GM21381 (cell line): Measurements from ENCODE around the gene CYS1.
A peak's percentile ranks its signal among the peaks of the same experiment; 100 is the strongest.
"Not testable (repeated sequence)": the region's sequence is repeated elsewhere in the genome, so short reads cannot be mapped to it uniquely, and the experiment has no call there.

ENCODE experiments used
- ATAC-seq: cut with Tn5 transposase; IDR thresholded peaks from one replicate; pipeline ENCODE4 v1.9.1; 2021; ENCODE audit warnings: mild to moderate bottlenecking, moderate library complexity; ENCODE audit not compliant: unreplicated experiment

The CYS1 gene, protein sequence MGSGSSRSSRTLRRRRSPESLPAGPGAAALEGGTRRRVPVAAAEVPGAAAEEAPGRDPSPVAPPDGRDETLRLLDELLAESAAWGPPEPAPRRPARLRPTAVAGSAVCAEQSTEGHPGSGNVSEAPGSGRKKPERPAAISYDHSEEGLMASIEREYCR

GRCh38 chr2:10079870-10080535 lies at the start of gene CYS1:
CYS1 (minus strand) TSS chr2:10080411; CDS start chr2:10080223, 188 bp downstream.
- ATAC-seq, result peak; percentile 39

GRCh38 chr2:10129490-10129889 lies 49.3 kb upstream of the CYS1 start:
- no peak for ATAC-seq

- ATAC-seq, result no peak
These were observed 48.2 kb upstream of the CYS1 start for GRCh38 chr2:10128420-10128819.

- ATAC-seq, result no peak
These were observed 46.4 kb upstream of the CYS1 start for GRCh38 chr2:10126632-10127026.

DNA sequence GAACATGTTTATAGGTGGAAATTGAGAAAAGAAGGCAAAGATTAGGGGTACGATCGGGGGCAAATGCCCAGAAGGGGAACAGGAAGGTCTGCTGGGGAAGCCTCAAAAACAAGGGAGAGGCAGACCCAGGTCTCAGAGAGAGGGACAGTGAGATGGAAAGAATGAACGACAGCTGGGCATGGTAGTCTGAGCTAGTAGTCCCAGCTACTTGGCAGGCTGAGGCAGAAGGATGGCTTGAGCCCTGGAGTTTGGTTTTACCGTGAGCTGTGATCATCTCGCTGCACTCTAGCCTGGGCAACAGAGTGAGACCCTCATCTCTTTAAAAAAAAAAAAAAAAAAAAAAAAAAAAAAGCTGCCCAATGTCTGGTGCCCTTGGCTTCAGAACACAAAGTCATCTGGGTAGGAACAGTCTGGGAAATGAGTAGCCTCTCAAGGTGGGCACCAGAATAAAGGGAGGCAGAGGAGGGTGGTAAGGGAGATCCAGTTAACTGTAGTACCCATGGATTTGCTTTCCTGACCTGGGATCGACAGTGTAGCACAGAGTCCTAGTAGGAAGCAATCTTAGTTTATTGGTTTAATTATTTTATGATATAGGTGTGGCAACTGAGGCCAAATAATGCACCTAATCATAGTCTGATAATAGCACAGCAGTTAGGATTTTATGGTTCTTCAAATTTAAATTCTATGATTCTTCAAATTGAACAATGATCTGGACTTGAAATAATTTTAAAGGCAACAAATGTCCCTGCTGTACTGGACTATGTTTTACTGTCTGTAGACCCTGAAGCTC lies 45.8 kb upstream of the CYS1 start:
- ATAC-seq, result no peak

GRCh38 chr2:10124538-10125045 lies 44.4 kb upstream of the CYS1 start:
- no peak for ATAC-seq

DNA sequence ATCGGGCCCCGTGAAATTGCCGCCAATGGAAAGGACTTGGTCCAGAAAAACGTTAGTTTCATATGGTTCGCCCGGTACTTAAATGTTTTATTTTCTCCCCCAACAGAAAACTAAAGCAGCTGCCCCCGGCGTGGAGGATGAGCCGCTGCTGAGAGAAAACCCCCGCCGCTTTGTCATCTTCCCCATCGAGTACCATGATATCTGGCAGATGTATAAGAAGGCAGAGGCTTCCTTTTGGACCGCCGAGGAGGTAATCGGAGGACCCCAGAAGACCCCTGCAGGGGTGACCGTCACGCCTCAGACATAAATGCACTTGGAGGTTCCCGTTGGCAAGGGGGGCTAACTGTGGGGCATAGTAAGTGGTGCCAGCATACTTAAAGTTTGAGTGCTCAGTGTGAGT lies 43.1 kb upstream of the CYS1 start:
- ATAC-seq, result no peak

- ATAC-seq, result peak; percentile 59
These were observed 42.5 kb upstream of the CYS1 start, which contains the start of gene RRM2 for GRCh38 chr2:10122500-10123280. RRM2 (plus strand) TSS chr2:10122739; CDS start chr2:10122799, 60 bp downstream.

GRCh38 chr2:10120877-10121574 lies 40.8 kb upstream of the CYS1 start:
- ATAC-seq, result no peak

DNA sequence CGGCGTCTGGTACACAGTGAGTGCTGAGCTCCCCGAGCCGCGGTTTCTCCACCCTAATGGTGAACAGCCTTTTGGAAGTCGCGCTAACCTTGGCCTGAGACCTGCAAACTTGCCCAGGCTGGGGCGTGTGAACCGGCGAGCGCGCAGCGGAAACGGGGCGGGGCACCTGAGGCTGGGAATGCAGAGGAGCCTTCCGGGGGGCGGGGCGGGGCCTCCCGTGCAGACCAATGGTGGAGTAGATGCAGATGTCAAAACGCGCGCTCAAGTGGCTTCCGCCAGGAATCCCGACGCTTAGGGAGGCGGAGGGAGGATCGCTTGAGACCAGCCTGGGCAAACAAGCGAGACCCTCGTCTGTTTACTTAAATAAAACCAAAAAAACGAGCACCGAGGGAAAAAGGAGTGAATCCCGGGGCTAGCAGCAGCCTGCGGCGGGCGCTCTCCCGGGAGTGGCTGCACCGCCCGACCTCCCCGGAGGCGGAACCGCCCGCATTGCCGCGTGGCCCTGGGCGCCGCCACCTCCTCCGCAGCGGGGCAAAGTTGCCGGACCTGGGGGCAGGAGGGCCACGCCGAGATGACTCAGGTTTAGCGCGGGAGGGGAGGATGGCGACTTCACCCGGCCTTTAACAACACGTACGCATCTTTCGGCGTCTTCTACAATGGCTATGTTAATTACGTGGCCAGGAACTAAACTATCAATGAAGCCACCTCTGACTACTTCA lies 40.1 kb upstream of the CYS1 start:
- peak; percentile 51 for ATAC-seq

- ATAC-seq, result no peak
These were observed 39.5 kb upstream of the CYS1 start for GRCh38 chr2:10119601-10120157.

DNA sequence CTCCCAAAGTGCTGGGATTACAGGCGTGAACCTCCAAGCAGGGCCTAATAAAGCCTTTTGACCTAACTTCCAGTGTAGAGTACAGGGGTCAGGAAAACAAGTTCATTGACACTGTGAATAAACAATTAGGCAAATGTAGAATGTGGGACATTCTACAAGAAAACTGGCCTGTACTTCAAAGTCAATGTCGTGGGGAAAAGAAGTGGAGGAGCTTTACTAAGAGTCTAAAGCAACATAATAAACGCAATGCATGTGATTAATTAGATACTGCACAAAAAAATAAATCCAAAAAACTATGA lies 38.8 kb upstream of the CYS1 start:
- no peak for ATAC-seq

- ATAC-seq, result no peak
These were observed 29.1 kb upstream of the CYS1 start for GRCh38 chr2:10109311-10109710.

DNA sequence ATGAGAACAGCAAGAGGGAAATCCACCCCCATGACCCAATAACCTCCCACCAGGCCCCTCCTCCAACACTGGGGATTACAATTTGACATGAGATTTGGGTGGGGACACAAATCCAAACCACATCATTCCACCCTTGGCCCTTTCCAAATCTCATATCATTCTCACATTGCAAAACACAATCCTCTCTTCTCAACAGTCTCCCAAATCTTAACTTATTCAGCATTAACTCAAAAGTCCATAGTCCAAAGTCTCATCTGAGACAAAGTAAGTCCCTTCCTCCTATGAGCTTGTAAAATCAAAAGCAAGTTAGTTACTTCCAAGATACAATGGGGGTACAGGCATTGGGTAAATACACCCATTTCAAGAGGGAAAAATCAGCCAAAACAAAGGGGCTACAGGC lies 24.7 kb upstream of the CYS1 start:
- ATAC-seq, result not testable (repeated sequence)

DNA sequence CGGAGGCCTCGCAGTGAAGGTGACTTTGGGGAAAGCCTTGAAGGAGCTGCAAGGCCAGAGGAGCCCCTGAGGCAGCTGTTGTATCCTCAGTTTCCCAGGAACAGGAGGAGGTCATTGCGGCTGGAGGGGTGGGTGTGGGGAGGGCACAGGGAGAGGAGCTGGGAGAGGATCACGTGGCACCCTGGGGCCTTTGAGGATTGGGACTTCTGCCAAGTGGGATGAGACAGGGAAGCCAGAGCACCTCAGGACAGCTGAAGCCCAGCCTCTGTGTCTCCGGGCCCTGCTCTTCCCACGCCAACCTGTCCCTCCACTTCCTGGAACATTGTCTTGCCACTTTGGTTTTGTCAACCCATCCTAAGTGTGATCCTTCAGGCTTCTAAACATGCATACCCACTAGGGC lies 23.0 kb upstream of the CYS1 start:
- no peak for ATAC-seq

- ATAC-seq, result no peak
These were observed 21.3 kb upstream of the CYS1 start for GRCh38 chr2:10101491-10101890.

DNA sequence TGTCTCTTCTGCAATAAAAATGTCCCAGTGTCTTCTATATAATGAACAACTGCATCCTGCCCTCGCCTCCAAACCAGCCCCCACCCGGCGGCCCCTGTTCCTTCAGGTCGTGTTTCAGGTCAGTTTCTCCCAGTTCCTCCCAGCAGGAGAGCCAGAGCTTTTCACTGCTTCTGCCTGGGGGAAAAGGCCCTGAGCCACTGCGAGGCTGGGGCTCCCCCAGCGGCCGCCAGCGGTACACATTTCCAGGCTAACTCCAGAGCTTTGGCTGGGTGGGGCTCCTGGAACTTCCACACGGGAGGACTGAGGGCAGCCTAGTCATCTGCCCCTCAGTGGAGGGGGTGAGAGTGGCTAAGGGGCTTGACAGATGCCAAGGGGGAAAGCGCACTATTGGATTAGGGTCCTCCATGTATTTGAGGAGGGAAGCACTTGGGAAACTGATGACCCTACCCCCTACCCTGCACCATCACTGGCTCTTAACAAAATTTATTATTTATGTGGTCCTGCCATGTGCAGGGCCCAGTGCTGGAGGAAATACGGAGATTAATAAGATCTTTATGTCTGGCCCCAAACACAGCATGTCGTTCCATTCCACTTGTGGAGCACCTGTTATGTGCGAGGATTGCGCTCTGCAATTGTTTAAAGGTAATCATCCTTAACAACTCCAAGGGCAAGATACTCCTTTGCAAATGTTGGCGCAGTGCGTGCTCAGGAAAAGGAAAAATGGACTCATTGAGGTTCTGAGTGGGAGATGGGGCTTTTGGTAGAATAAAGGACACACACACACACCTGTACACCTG lies 17.3 kb upstream of the CYS1 start:
- ATAC-seq, result peak; percentile 66

DNA sequence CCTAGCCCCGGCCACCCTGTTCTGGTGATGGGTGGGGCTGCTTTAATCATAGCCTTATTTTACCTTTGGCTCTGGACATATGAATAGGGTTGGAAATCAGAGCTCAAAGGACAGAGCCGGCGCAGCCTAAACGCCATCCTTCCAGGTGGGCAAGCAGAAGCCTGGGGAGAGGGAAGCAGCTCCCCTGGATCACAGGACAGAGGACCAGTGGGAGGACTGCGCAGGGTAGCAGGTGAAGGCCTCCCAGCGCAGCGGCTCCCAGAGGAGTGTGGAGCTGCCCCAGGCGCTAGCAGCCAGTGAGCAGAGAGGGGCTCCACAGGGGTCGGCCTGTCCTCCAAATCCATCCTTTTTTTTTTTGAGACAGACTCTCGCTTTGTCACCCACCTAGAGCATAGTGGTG lies 16.4 kb upstream of the CYS1 start:
- ATAC-seq, result no peak

- ATAC-seq, result no peak
These were observed 15.0 kb upstream of the CYS1 start for GRCh38 chr2:10095175-10095574.
